Gastroesophageal sphincter (tissue), 3 donors: ENCODE measurements around the gene ALDOA.

ENCODE experiments used
- CTCF ChIP-seq, 4 experiments: fragments of 200-600 bp in 2 of 4; fragments of 450-650 bp in 2 of 4; sonication (generic) in 1 of 4; IDR thresholded peaks; one replicate each; pipeline ENCODE4 v1.5.1; 2017 to 2019; ENCODE audit warnings: antibody characterized with exemption in 4 of 4, mild to moderate bottlenecking in 2 of 4, moderate library complexity in 2 of 4
- POLR2A ChIP-seq, 2 donors: fragments of 450-650 bp; IDR thresholded peaks; one replicate each; pipeline ENCODE4 v1.6.1; 2017; ENCODE audit warnings: antibody characterized with exemption in 2 of 2, mild to moderate bottlenecking in 2 of 2, moderate library complexity in 1 of 2

- no peak for TF ChIP-seq CTCF (IDR thresholded peaks at IDR 0.05)
- no peak for TF ChIP-seq POLR2A (IDR thresholded peaks at IDR 0.05)
Observed at GRCh38 chr16:30085247-30085646, 19.7 kb downstream of the ALDOA start.
